BE2C (cell line): ENCODE data around the gene HOOK1.
A peak's percentile ranks its signal among the peaks of the same experiment; 100 is the strongest.

ENCODE experiments used
- DNase-seq: peaks from one replicate; pipeline ENCODE4 v3.0.0-alpha.2; 2020
- H3K27me3 ChIP-seq: fragments of 250-450 bp; sonication (Bioruptor Pico); 2 replicates; pipeline ENCODE4 v1.5.1; 2020; ENCODE audit warnings: mild to moderate bottlenecking
- H3K36me3 ChIP-seq: fragments of 250-450 bp; sonication (Bioruptor Pico); 2 replicates; pipeline ENCODE4 v1.5.1; 2020; ENCODE audit warnings: mild to moderate bottlenecking
- H3K4me1 ChIP-seq: fragments of 250-450 bp; sonication (Bioruptor Pico); 2 replicates; pipeline ENCODE4 v1.5.1; 2020
- H3K4me3 ChIP-seq: 2 replicates; pipeline ENCODE4 v1.5.1; 2011; ENCODE audit warnings: low read depth, low read length
- H3K9me3 ChIP-seq: fragments of 250-450 bp; sonication (Bioruptor Pico); 2 replicates; pipeline ENCODE4 v1.5.1; 2020
- CTCF ChIP-seq: IDR thresholded peaks from 2 replicates; pipeline ENCODE4 v1.5.1; 2012; ENCODE audit warnings: mild to moderate bottlenecking, low read depth, low read length

HOOK1 gene

GRCh38 chr1:59897165-59897564, 82.4 kb downstream of the HOOK1 start:
- no peak for TF ChIP-seq CTCF
- H3K36me3 ChIP-seq, result no peaks in the 10 kb centered on the region
- no peak overlapping the region for H3K4me3 ChIP-seq
- no peaks in the 10 kb centered on the region for H3K4me1 ChIP-seq
- no peaks in the 10 kb centered on the region for H3K27me3 ChIP-seq
- no peaks in the 10 kb centered on the region for H3K9me3 ChIP-seq
- DNase-seq, result no peak

- TF ChIP-seq CTCF, result no peak
- Histone ChIP-seq H3K9me3 (no peaks in the 10 kb centered on the region), H3K36me3 (no peaks in the 10 kb centered on the region), H3K27me3 (no peaks in the 10 kb centered on the region), H3K4me1 (no peaks in the 10 kb centered on the region), H3K4me3 (no peak overlapping the region)
- DNase-seq, result no peak
Observed at GRCh38 chr1:59898927-59899326, 84.2 kb downstream of the HOOK1 start.

- H3K36me3 ChIP-seq, result no peaks in the 10 kb centered on the region
- no peaks in the 10 kb centered on the region for H3K9me3 ChIP-seq
- 0 out of 2 replicates have a peak, but pooled peaks have one; percentile 10 for TF ChIP-seq CTCF
- DNase-seq, result no peak
- no peaks in the 10 kb centered on the region for H3K4me1 ChIP-seq
- no peaks in the 10 kb centered on the region for H3K27me3 ChIP-seq
- H3K4me3 ChIP-seq, result no peak overlapping the region
Observed at GRCh38 chr1:59900640-59901039, 85.9 kb downstream of the HOOK1 start.

- H3K36me3 ChIP-seq, result no peaks in the 10 kb centered on the region
- no peaks in the 10 kb centered on the region for H3K27me3 ChIP-seq
- no peak for DNase-seq
- H3K4me3 ChIP-seq, result no peak overlapping the region
- no peaks in the 10 kb centered on the region for H3K4me1 ChIP-seq
- no peaks in the 10 kb centered on the region for H3K9me3 ChIP-seq
- TF ChIP-seq CTCF, result no peak
Observed at GRCh38 chr1:59901770-59902388, 87.1 kb downstream of the HOOK1 start.

- H3K9me3 ChIP-seq, result no peaks in the 10 kb centered on the region
- no peak overlapping the region for H3K4me3 ChIP-seq
- no peaks in the 10 kb centered on the region for H3K27me3 ChIP-seq
- H3K4me1 ChIP-seq, result no peaks in the 10 kb centered on the region
- no peaks in the 10 kb centered on the region for H3K36me3 ChIP-seq
- peak; percentile 66 for TF ChIP-seq CTCF
- peak; percentile 18 for DNase-seq
Observed at GRCh38 chr1:59903141-59903754, 88.5 kb downstream of the HOOK1 start.

GRCh38 chr1:59906931-59907330, 92.2 kb downstream of the HOOK1 start:
- Histone ChIP-seq H3K36me3 (no peaks in the 10 kb centered on the region), H3K4me3 (no peak overlapping the region), H3K9me3 (no peaks in the 10 kb centered on the region), H3K27me3 (no peaks in the 10 kb centered on the region), H3K4me1 (no peaks in the 10 kb centered on the region)
- DNase-seq, result no peak
- TF ChIP-seq CTCF, result no peak
